OCI-LY7 (cell line): ENCODE results near the gene DNAH14. TPM values are rescaled to one million over a fixed set of nuclear protein-coding genes. Genes with fewer than 3 reads are reported as not detected.

Experiments used
- BruUV-seq: library from RNA; stranded (reverse); fragments of 400-500 nt; replicated peaks from 2 replicates; lab custom pipeline; 2021; lab: Mats Ljungman, UMichigan
- CTCF ChIA-PET: fragments of 300-600 bp; sonication (Branson Sonifier 250); formaldehyde crosslinking; loops from one replicate; lab custom pipeline; 2022; ENCODE audit warnings: antibody characterized with exemption; ENCODE audit not compliant: unreplicated experiment; lab: Charles Lee
- POLR2A ChIA-PET: fragments of 300-600 bp; sonication (Branson Sonifier 250); formaldehyde crosslinking; loops from one replicate; lab custom pipeline; 2022; ENCODE audit warnings: antibody characterized with exemption; lab: Charles Lee
- DNase-seq: peaks from one replicate; pipeline ENCODE4 v3.0.0-alpha.2; 2015; ENCODE audit warnings: low spot score
- H2AFZ ChIP-seq: fragments of 200-600 bp; sonication (generic), shearing (Covaris generic); 2 replicates; pipeline ENCODE4 v1.6.1; 2014; ENCODE audit warnings: mild to moderate bottlenecking, antibody characterized with exemption, low read length, moderate library complexity
- H3K27ac ChIP-seq: fragments of 200-600 bp; sonication (generic); 2 replicates; pipeline ENCODE4 v1.5.1; 2014; ENCODE audit warnings: mixed run types, low read depth, mild to moderate bottlenecking, moderate library complexity, low read length, inconsistent platforms; ENCODE audit not compliant: poor library complexity, severe bottlenecking
- H3K36me3 ChIP-seq: fragments of 200-600 bp; sonication (generic); 2 replicates; pipeline ENCODE4 v1.6.1; 2014; ENCODE audit warnings: mild to moderate bottlenecking, antibody characterized with exemption, low read length, moderate library complexity, mixed read lengths; ENCODE audit not compliant: insufficient read depth
- H3K4me1 ChIP-seq: fragments of 200-600 bp; sonication (generic); 2 replicates; pipeline ENCODE4 v1.5.1; 2014; ENCODE audit warnings: mild to moderate bottlenecking, low read length; ENCODE audit not compliant: insufficient read depth, poor library complexity, severe bottlenecking
- H3K4me2 ChIP-seq: fragments of 200-600 bp; sonication (generic); 2 replicates; pipeline ENCODE4 v1.6.1; 2014; ENCODE audit warnings: mild to moderate bottlenecking, low read length
- H3K4me3 ChIP-seq: fragments of 200-600 bp; sonication (generic); 2 replicates; pipeline ENCODE4 v1.5.1; 2014; ENCODE audit warnings: mild to moderate bottlenecking, low read depth, low read length; ENCODE audit not compliant: poor library complexity, severe bottlenecking
- H3K79me2 ChIP-seq: fragments of 200-600 bp; sonication (generic); 2 replicates; pipeline ENCODE4 v1.6.1; 2016; ENCODE audit warnings: low read depth, mild to moderate bottlenecking, low read length, moderate library complexity, mixed read lengths; ENCODE audit not compliant: insufficient read depth
- H3K9me2 ChIP-seq: fragments of 200-600 bp; sonication (generic); 2 replicates; pipeline ENCODE4 v1.6.1; 2016; ENCODE audit warnings: mild to moderate bottlenecking, low read length, mixed read lengths; ENCODE audit not compliant: insufficient read depth
- H3K9me3 ChIP-seq: fragments of 200-600 bp; sonication (generic); 2 replicates; pipeline ENCODE4 v1.6.1; 2014; ENCODE audit warnings: mild to moderate bottlenecking, mixed run types, low read length, mixed read lengths
- H4K20me1 ChIP-seq: fragments of 200-600 bp; sonication (generic); 2 replicates; pipeline ENCODE4 v1.6.1; 2014; ENCODE audit warnings: mild to moderate bottlenecking, antibody characterized with exemption, low read length, moderate library complexity, mixed read lengths; ENCODE audit not compliant: insufficient read depth
- CTCF ChIP-seq: fragments of 200-600 bp; sonication (generic); conservative IDR thresholded peaks from 2 replicates; pipeline ENCODE4 v1.5.1; 2014; ENCODE audit warnings: mild to moderate bottlenecking, antibody characterized with exemption, low read length, moderate library complexity, mixed read lengths
- EZH2phosphoT487 ChIP-seq: fragments of 200-600 bp; sonication (generic); IDR thresholded peaks from 2 replicates; pipeline ENCODE4 v1.6.1; 2018; ENCODE audit warnings: low read depth, borderline replicate concordance, mild to moderate bottlenecking, mixed run types, antibody characterized with exemption, low read length, moderate library complexity, mixed read lengths
- intact Hi-C: fragments of 100-400 bp; cut with micrococcal nuclease; formaldehyde crosslinking; loops from one replicate; pipeline ENCODE4 v1.10.0; 2022; ENCODE audit not compliant: unreplicated experiment
- total RNA-seq, 2 experiments: library from RNA; depleted of rRNA in 1 of 2; stranded (reverse); fragments of >200 nt in 1 of 2; shearing (Covaris generic) in 1 of 2; gene quantifications; 2 replicates each; pipeline ENCODE4 v1.2.3, GENCODE V29; 2014 to 2022

The DNAH14 gene
- total RNA-seq, 2 experiments from 2014 or later, result not detected

GRCh38 chr1:225179686-225180085 lies 250.2 kb downstream of the DNAH14 start:
- no peaks in the 10 kb centered on the region for H4K20me1 ChIP-seq
- no peak overlapping the region for H3K4me2 ChIP-seq
- DNase-seq, result no peak
- BruUV-seq, result no TSS peak
- ChIA-PET CTCF (no interaction called here), POLR2A (no interaction called here)
- H3K27ac ChIP-seq, result no peak overlapping the region
- no peaks in the 10 kb centered on the region for H3K9me2 ChIP-seq
- H3K4me1 ChIP-seq, result no peaks in the 10 kb centered on the region
- no peaks in the 10 kb centered on the region for H3K79me2 ChIP-seq
- intact Hi-C loops, result no loop called here
- no peak overlapping the region for H2AFZ ChIP-seq
- H3K4me3 ChIP-seq, result no peak overlapping the region
- no peak for TF ChIP-seq CTCF
- TF ChIP-seq EZH2phosphoT487, result no peak
- no peaks in the 10 kb centered on the region for H3K36me3 ChIP-seq
- H3K9me3 ChIP-seq, result peaks cover 10% of the 10 kb centered on the region; the same call in 1 of the 2 replicates

GRCh38 chr1:225182716-225183115 lies 253.2 kb downstream of the DNAH14 start:
- intact Hi-C loops, result no loop called here
- Histone ChIP-seq H3K4me1 (no peaks in the 10 kb centered on the region), H3K79me2 (no peaks in the 10 kb centered on the region), H3K27ac (no peak overlapping the region), H4K20me1 (no peaks in the 10 kb centered on the region), H3K9me3 (peaks cover 10% of the 10 kb centered on the region; the same call in 1 of the 2 replicates), H3K9me2 (no peaks in the 10 kb centered on the region), H2AFZ (no peak overlapping the region), H3K4me2 (no peak overlapping the region), H3K36me3 (no peaks in the 10 kb centered on the region), H3K4me3 (no peak overlapping the region)
- CTCF ChIA-PET, result no interaction called here
- no peak for TF ChIP-seq CTCF
- no peak for DNase-seq
- no TSS peak for BruUV-seq
- POLR2A ChIA-PET, result no interaction called here

- no TSS peak for BruUV-seq
Measured at GRCh38 chr1:225191199-225191753, 261.8 kb downstream of the DNAH14 start.

More at GRCh38 chr1:225191199-225191753, 261.8 kb downstream of the DNAH14 start:
- H4K20me1 ChIP-seq, result no peaks in the 10 kb centered on the region
- H3K27ac ChIP-seq, result no peak overlapping the region
- no peak for TF ChIP-seq EZH2phosphoT487
- TF ChIP-seq CTCF, result no peak
- no peak overlapping the region for H2AFZ ChIP-seq
- H3K4me3 ChIP-seq, result no peak overlapping the region
- ChIA-PET POLR2A (no interaction called here), CTCF (no interaction called here)
- DNase-seq, result no peak
- H3K4me2 ChIP-seq, result no peak overlapping the region
- no peaks in the 10 kb centered on the region for H3K36me3 ChIP-seq
- H3K9me2 ChIP-seq, result no peaks in the 10 kb centered on the region
- no peaks in the 10 kb centered on the region for H3K4me1 ChIP-seq
- no peaks in the 10 kb centered on the region for H3K79me2 ChIP-seq
- H3K9me3 ChIP-seq, result no peaks in the 10 kb centered on the region
- intact Hi-C loops, result no loop called here
